IMR-90 (cell line): ENCODE measurements around the gene TMEM131. TPM values are rescaled to one million over a fixed set of nuclear protein-coding genes. Genes with fewer than 3 reads are reported as not detected.

Experiments
- ATAC-seq: fragments of 200-7000 bp; cut with Tn5 transposase; 2 replicates; pipeline ENCODE4 v1.9.1; 2020; ENCODE audit warnings: low read depth, mild to moderate bottlenecking, moderate library complexity
- BruUV-seq: library from RNA; stranded (reverse); fragments of 400-500 nt; replicated peaks from 2 replicates; lab custom pipeline; 2021; lab: Mats Ljungman, UMichigan
- CTCF ChIA-PET: fragments of 300-600 bp; formaldehyde crosslinking; extraction: SDS; loops from one replicate; lab custom pipeline; 2021; ENCODE audit warnings: antibody characterized with exemption; lab: Yijun Ruan, JAX
- POLR2A ChIA-PET: fragments of 300-600 bp; sonication (Branson Sonifier 250); formaldehyde crosslinking; loops from one replicate; lab custom pipeline; 2022; ENCODE audit warnings: antibody characterized with exemption; ENCODE audit not compliant: unreplicated experiment; lab: Charles Lee
- DNase-seq: peaks from one replicate; pipeline ENCODE4 v3.0.0; 2013
- H2AFZ ChIP-seq: replicated peaks from 2 replicates; pipeline ENCODE3; 2013; ENCODE audit warnings: low read length, mild to moderate bottlenecking; ENCODE audit not compliant: poor library complexity
- H2AK5ac ChIP-seq: 2 replicates; pipeline ENCODE4 v1.6.1; 2013; ENCODE audit warnings: low read depth, low read length, inconsistent platforms
- H2AK9ac ChIP-seq: replicated peaks from 2 replicates; pipeline ENCODE3; 2013; ENCODE audit warnings: mild to moderate bottlenecking, low read depth, low read length, moderate library complexity; ENCODE audit not compliant: poor library complexity
- H2BK120ac ChIP-seq: 2 replicates; pipeline ENCODE4 v1.6.1; 2013; ENCODE audit warnings: low read depth, low read length, inconsistent platforms
- H2BK15ac ChIP-seq: 3 replicates; pipeline ENCODE4 v1.6.1; 2013; ENCODE audit warnings: low read depth, low read length, inconsistent platforms
- H2BK20ac ChIP-seq: 2 replicates; pipeline ENCODE4 v1.6.1; 2013; ENCODE audit warnings: low read depth, mild to moderate bottlenecking, inconsistent platforms, low read length, moderate library complexity
- H2BK5ac ChIP-seq: 2 replicates; pipeline ENCODE4 v1.6.1; 2013; ENCODE audit warnings: mild to moderate bottlenecking, low read depth, low read length, inconsistent platforms; ENCODE audit not compliant: poor library complexity, severe bottlenecking
- H3K14ac ChIP-seq: replicated peaks from 2 replicates; pipeline ENCODE4 v1.6.1; 2013; ENCODE audit warnings: low read depth, low read length, inconsistent platforms
- H3K18ac ChIP-seq: 2 replicates; pipeline ENCODE4 v1.6.1; 2013; ENCODE audit warnings: low read depth, low read length, control low read depth
- H3K23ac ChIP-seq: 2 replicates; pipeline ENCODE4 v1.6.1; 2013; ENCODE audit warnings: low read depth, low read length, inconsistent platforms
- H3K27ac ChIP-seq: 2 replicates; pipeline ENCODE4 v1.5.1; 2013; ENCODE audit warnings: mild to moderate bottlenecking, control low read depth, low read length; ENCODE audit not compliant: insufficient read depth
- H3K27me3 ChIP-seq: 2 replicates; pipeline ENCODE4 v1.6.1; 2013; ENCODE audit warnings: low read length; ENCODE audit not compliant: control insufficient read depth, insufficient read depth
- H3K36me3 ChIP-seq: 2 replicates; pipeline ENCODE4 v1.6.1; 2013; ENCODE audit warnings: low read length, mixed read lengths; ENCODE audit not compliant: control insufficient read depth, insufficient read depth
- H3K4ac ChIP-seq: 2 replicates; pipeline ENCODE4 v1.6.1; 2013; ENCODE audit warnings: low read depth, low read length, inconsistent platforms
- H3K4me1 ChIP-seq: 2 replicates; pipeline ENCODE4 v1.6.1; 2013; ENCODE audit warnings: low read length, mixed read lengths; ENCODE audit not compliant: control insufficient read depth, insufficient read depth
- H3K4me2 ChIP-seq: 2 replicates; pipeline ENCODE4 v1.6.1; 2013; ENCODE audit warnings: low read depth, mild to moderate bottlenecking, control low read depth, low read length, moderate library complexity
- H3K4me3 ChIP-seq: 2 replicates; pipeline ENCODE4 v1.5.1; 2013; ENCODE audit warnings: low read depth, mild to moderate bottlenecking, control low read depth, low read length, moderate library complexity; ENCODE audit not compliant: insufficient read depth
- H3K56ac ChIP-seq: 2 replicates; pipeline ENCODE4 v1.6.1; 2013; ENCODE audit warnings: low read length, inconsistent platforms; ENCODE audit not compliant: insufficient read depth; ENCODE audit errors: extremely low read depth
- H3K79me1 ChIP-seq, 2 experiments: 2 replicates each; pipeline ENCODE4 v1.6.1; 2013; ENCODE audit warnings: low read length in 2 of 2, inconsistent platforms in 1 of 2, low read depth in 1 of 2
- H3K9ac ChIP-seq: 2 replicates; pipeline ENCODE4 v1.6.1; 2013; ENCODE audit warnings: low read depth, low read length, control low read depth
- H3K9me1 ChIP-seq: 2 replicates; pipeline ENCODE4 v1.6.1; 2013; ENCODE audit warnings: low read length, inconsistent platforms; ENCODE audit not compliant: insufficient read depth
- H3K9me3 ChIP-seq: 2 replicates; pipeline ENCODE4 v1.6.1; 2013; ENCODE audit warnings: low read length; ENCODE audit not compliant: control insufficient read depth, insufficient read depth
- H4K20me1 ChIP-seq: 2 replicates; pipeline ENCODE4 v1.6.1; 2013; ENCODE audit warnings: low read length, inconsistent platforms; ENCODE audit not compliant: insufficient read depth
- H4K5ac ChIP-seq: 2 replicates; pipeline ENCODE4 v1.6.1; 2013; ENCODE audit warnings: mild to moderate bottlenecking, low read depth, low read length, control low read depth
- H4K8ac ChIP-seq, 2 experiments: 2 replicates each; pipeline ENCODE4 v1.6.1; 2013; ENCODE audit warnings: low read depth in 2 of 2, low read length in 2 of 2, control low read depth in 1 of 2, inconsistent platforms in 1 of 2
- H4K91ac ChIP-seq: 2 replicates; pipeline ENCODE4 v1.6.1; 2013; ENCODE audit warnings: low read depth, low read length, inconsistent platforms; ENCODE audit not compliant: insufficient read depth
- CEBPB ChIP-seq: IDR thresholded peaks from 2 replicates; pipeline ENCODE4 v1.6.1; 2012; ENCODE audit warnings: low read depth, low read length, improper control_type of control experiment
- FOS ChIP-seq: fragments of 150-350 bp; IDR thresholded peaks from 2 replicates; pipeline ENCODE4 v1.6.1; 2016; ENCODE audit warnings: low read depth, low read length
- MXI1 ChIP-seq: IDR thresholded peaks from 2 replicates; pipeline ENCODE4 v1.6.1; 2012; ENCODE audit warnings: low read depth, mild to moderate bottlenecking, low read length, moderate library complexity, borderline replicate concordance
- NFE2L2 ChIP-seq: fragments of 150-350 bp; IDR thresholded peaks from 2 replicates; pipeline ENCODE4 v1.6.1; 2016; ENCODE audit warnings: low read depth, mild to moderate bottlenecking, low read length
- RCOR1 ChIP-seq: IDR thresholded peaks from 2 replicates; pipeline ENCODE4 v1.6.1; 2012; ENCODE audit warnings: mild to moderate bottlenecking, low read length, improper control_type of control experiment; ENCODE audit not compliant: insufficient replicate concordance
- SMC3 ChIP-seq: fragments of 150-350 bp; IDR thresholded peaks from 2 replicates; pipeline ENCODE4 v1.6.1; 2016; ENCODE audit warnings: low read depth, mild to moderate bottlenecking, antibody characterized with exemption, low read length, moderate library complexity
- WGBS, 2 experiments: methylation state at CpG; one replicate each; pipeline versions ENCODE4 v1.1.5 to v1.1.7; 2013; ENCODE audit warnings: missing lambda C conversion rate in 2 of 2; ENCODE audit not compliant: insufficient read length in 1 of 2; ENCODE audit errors: extremely low coverage in 2 of 2; 5-methylcytosine and 5-hydroxymethylcytosine counted together
- dilution Hi-C: fragments of 300-500 bp; cut with HindIII; formaldehyde crosslinking; loops from one replicate; pipeline ENCODE4 v1.14.3; 2018; ENCODE audit warnings: low sequenced_read_pairs; ENCODE audit not compliant: unreplicated experiment
- in situ Hi-C: fragments of 300-500 bp; cut with MboI; formaldehyde crosslinking; loops from 3 replicates; pipeline ENCODE4 v1.14.3; 2019; ENCODE audit warnings: low sequenced_read_pairs, inconsistent platforms, mixed read lengths
- intact Hi-C: fragments of 100-400 bp; cut with micrococcal nuclease; formaldehyde crosslinking; loops from 2 replicates; pipeline ENCODE4 v1.10.0; 2022
- polyA plus RNA-seq, 3 experiments: library from polyadenylated mRNA; depleted of rRNA; stranded (reverse); fragments of >200 nt; gene quantifications; 2 replicates each; pipeline ENCODE4 v1.2.3, GENCODE V29; 2012; ENCODE audit warnings: low replicate concordance in 1 of 3
- total RNA-seq: library from RNA; depleted of rRNA; stranded (reverse); fragments of >200 nt; gene quantifications from 2 replicates; pipeline ENCODE4 v1.2.3, GENCODE V29; 2012
- TF ChIP-seq, protein P1 (sequence below): fragments of 150-350 bp; IDR thresholded peaks from 2 replicates; pipeline ENCODE4 v1.6.1; 2017; ENCODE audit warnings: mild to moderate bottlenecking, antibody characterized with exemption, low read length, low read depth
- TF ChIP-seq, protein P2 (sequence below): fragments of 150-350 bp; IDR thresholded peaks from 2 replicates; pipeline ENCODE4 v1.6.1; 2016; ENCODE audit warnings: low read depth, mild to moderate bottlenecking, low read length, moderate library complexity, borderline replicate concordance

TMEM131 gene
- total and polyA plus RNA-seq, 2 of the 4 experiments (the other 2 are of a cell fraction) = 13.3 to 14.0 TPM

DNA sequence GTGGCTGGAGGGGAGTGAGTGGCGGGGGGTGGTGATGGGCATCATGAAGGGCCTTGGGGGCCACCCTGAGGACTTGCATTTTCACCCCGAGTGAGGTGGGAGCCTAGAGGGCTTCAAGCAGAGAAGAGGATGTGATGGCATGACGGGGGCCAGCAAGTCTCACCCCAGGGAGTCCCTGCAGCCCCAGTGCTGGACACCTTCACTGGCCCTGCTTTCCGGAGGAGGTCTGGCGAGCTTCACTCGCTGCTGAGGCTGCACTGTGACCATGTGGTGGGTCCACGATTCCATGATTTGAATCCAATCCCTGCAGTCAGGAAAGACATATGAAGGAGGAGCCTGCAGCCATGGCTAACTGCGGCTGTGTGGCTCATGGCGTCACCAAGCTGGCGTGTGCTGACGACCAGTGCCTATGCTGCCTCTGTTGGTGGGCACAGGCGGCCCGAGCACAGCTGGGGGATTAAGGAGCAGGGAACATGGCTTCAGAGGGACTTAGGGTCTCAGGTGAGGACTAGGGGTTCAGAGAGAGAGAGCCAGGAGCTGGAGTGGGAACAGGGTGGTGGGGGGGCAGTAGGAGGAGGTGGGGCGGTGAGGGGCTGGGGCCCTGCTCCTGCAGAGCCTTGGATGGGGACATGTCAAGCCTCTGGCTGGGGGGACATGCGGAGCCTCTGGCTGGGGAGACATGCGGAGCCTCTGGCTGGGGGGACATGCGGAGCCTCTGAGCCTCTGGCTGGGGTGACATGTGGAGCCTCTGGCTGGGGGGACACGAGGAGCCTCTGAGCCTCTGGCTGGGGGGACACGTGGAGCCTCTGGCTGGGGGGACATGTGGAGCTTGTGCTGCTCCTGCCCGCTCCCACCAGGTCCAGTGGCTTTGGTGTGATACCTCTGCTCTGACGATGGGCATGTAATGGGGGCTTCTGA is 278.8 kb downstream of the TMEM131 start:
- CTCF ChIA-PET = interaction anchor here (0.6 kb wide), 1 partner anchor 54 kb away, joined by 3 read pairs; no protein-coding TSS in a partner anchor
- Histone ChIP-seq H3K4me1 (no peaks in the 10 kb centered on the region), H3K9me1 (no peaks in the 10 kb centered on the region), H3K27ac (no peak overlapping the region), H3K56ac (no peak overlapping the region), H2BK5ac (no peak overlapping the region), H2AK5ac (no peak overlapping the region), H3K79me1 (no peaks in the 10 kb centered on the region), H2AFZ (no peak overlapping the region), H2BK20ac (no peak overlapping the region), H3K4me3 (no peak overlapping the region), H3K23ac (no peak overlapping the region), H4K5ac (no peak overlapping the region), H3K27me3 (peaks cover 21% of the 10 kb centered on the region), H4K20me1 (no peaks in the 10 kb centered on the region; the same call in 1 of the 2 replicates), H2BK120ac (no peak overlapping the region), H3K36me3 (no peaks in the 10 kb centered on the region), H3K9ac (no peak overlapping the region), H2BK15ac (no peak overlapping the region), H3K14ac (no peak overlapping the region), H2AK9ac (no peak overlapping the region), H3K4me2 (no peak overlapping the region), H3K4ac (no peak overlapping the region), H3K9me3 (no peaks in the 10 kb centered on the region), H4K8ac (no peak overlapping the region), H4K91ac (no peak overlapping the region), H3K18ac (no peak overlapping the region)
- dilution Hi-C loops = no loop called here
- POLR2A ChIA-PET = no interaction called here
- DNase-seq (no peak), ATAC-seq (no peak)
- 58% methylated on average over 9 of the region's 21 CpGs; no CpG with 5 or more reads in 1 of the 2 experiments for WGBS, 2 experiments
- no TSS peak for BruUV-seq
- TF ChIP-seq, protein P1, sequence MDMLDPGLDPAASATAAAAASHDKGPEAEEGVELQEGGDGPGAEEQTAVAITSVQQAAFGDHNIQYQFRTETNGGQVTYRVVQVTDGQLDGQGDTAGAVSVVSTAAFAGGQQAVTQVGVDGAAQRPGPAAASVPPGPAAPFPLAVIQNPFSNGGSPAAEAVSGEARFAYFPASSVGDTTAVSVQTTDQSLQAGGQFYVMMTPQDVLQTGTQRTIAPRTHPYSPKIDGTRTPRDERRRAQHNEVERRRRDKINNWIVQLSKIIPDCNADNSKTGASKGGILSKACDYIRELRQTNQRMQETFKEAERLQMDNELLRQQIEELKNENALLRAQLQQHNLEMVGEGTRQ = no peak
- TF ChIP-seq MXI1 = no peak
- no peak for TF ChIP-seq CEBPB
- no peak for TF ChIP-seq FOS
- TF ChIP-seq SMC3 = no peak
- TF ChIP-seq, protein P2, sequence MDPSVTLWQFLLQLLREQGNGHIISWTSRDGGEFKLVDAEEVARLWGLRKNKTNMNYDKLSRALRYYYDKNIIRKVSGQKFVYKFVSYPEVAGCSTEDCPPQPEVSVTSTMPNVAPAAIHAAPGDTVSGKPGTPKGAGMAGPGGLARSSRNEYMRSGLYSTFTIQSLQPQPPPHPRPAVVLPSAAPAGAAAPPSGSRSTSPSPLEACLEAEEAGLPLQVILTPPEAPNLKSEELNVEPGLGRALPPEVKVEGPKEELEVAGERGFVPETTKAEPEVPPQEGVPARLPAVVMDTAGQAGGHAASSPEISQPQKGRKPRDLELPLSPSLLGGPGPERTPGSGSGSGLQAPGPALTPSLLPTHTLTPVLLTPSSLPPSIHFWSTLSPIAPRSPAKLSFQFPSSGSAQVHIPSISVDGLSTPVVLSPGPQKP = no peak
- no peak for TF ChIP-seq RCOR1
- no peak for TF ChIP-seq NFE2L2
- in situ Hi-C loops = no loop called here
- intact Hi-C loops = no loop called here
